Esophagus muscularis mucosa (tissue), 4 donors: ENCODE measurements around the gene IFT122. TPM values are rescaled to one million over a fixed set of nuclear protein-coding genes. Genes with fewer than 3 reads are reported as not detected.
"Not testable (repeated sequence)": the region's sequence is repeated elsewhere in the genome, so short reads cannot be mapped to it uniquely, and the experiment has no call there.

ENCODE experiments used
- DNase-seq: peaks from one replicate; pipeline ENCODE4 v3.0.0-alpha.2; 2017; ENCODE audit errors: extremely low spot score
- H3K27ac ChIP-seq, 4 donors: fragments of 200-600 bp; sonication (generic); replicated peaks in 1 of 4; 1 replicate in 3 of 4; 2 replicates in 1 of 4; pipeline ENCODE4 v1.5.1; 2016 to 2019; ENCODE audit warnings: mild to moderate bottlenecking in 1 of 4
- H3K27me3 ChIP-seq, 4 donors: fragments of 200-600 bp; sonication (generic); one replicate each; pipeline versions ENCODE4 v1.5.1 to v1.6.0; 2016 to 2019
- H3K36me3 ChIP-seq, 4 donors: fragments of 200-600 bp; sonication (generic); one replicate each; pipeline ENCODE4 v1.5.1; 2016 to 2019
- H3K4me1 ChIP-seq, 4 donors: fragments of 200-600 bp; sonication (generic); one replicate each; pipeline ENCODE4 v1.5.1; 2016 to 2019
- H3K4me3 ChIP-seq, 4 donors: fragments of 200-600 bp; sonication (generic); 1 replicate in 2 of 4; 2 replicates in 2 of 4; pipeline ENCODE4 v1.5.1; 2016 to 2019; ENCODE audit warnings: mild to moderate bottlenecking in 4 of 4, moderate library complexity in 1 of 4
- H3K9me3 ChIP-seq, 4 donors: fragments of 200-600 bp; sonication (generic); 1 replicate in 3 of 4; 2 replicates in 1 of 4; pipeline ENCODE4 v1.5.1; 2016 to 2019
- EP300 ChIP-seq: sonication (generic); formaldehyde crosslinking; IDR thresholded peaks from one replicate; pipeline ENCODE4 v1.6.1; 2017; ENCODE audit warnings: antibody characterized with exemption
- POLR2A ChIP-seq: fragments of 450-650 bp; IDR thresholded peaks from one replicate; pipeline ENCODE4 v1.6.1; 2017; ENCODE audit warnings: antibody characterized with exemption, moderate library complexity, mild to moderate bottlenecking, low read depth
- POLR2AphosphoS5 ChIP-seq, 2 donors: sonication (generic); formaldehyde crosslinking; IDR thresholded peaks; one replicate each; pipeline ENCODE4 v1.6.1; 2017; ENCODE audit warnings: antibody characterized with exemption in 2 of 2
- WGBS: methylation state at CpG from one replicate; pipeline ENCODE4 v1.1.5; 2018; 5-methylcytosine and 5-hydroxymethylcytosine counted together
- intact Hi-C: fragments of 100-400 bp; cut with DNase I; formaldehyde crosslinking; loops from one replicate; pipeline ENCODE4 v1.15.1; 2023
- total RNA-seq, 4 donors: library from RNA; depleted of rRNA; stranded (reverse); fragments of >200 nt; gene quantifications; one replicate each; pipeline versions ENCODE4 v1.1.0 to v1.2.1, GENCODE V29; 2016
- TF ChIP-seq, protein P1 (sequence below), 3 experiments: fragments of 200-600 bp in 2 of 3; fragments of 450-650 bp in 1 of 3; sonication (generic) in 2 of 3; IDR thresholded peaks; one replicate each; pipeline ENCODE4 v1.5.1; 2017 to 2019; ENCODE audit warnings: antibody characterized with exemption in 3 of 3, mild to moderate bottlenecking in 2 of 3, moderate library complexity in 1 of 3

IFT122 gene
- total RNA-seq, 4 donors from 2014 or later, result 19.5 to 32.8 (median 21.9) TPM

GRCh38 chr3:129473769-129474152 is 33.7 kb downstream of the IFT122 start:
- DNase-seq, result no peak
- 58% methylated on average over 4 of the region's 4 CpGs for WGBS
- Histone ChIP-seq H3K36me3 (peaks cover 15 to 82% (median 33%) of the 10 kb centered on the region in 4 donors), H3K27me3 (no peaks in the 10 kb centered on the region), H3K27ac (no peak overlapping the region), H3K4me3 (no peak overlapping the region), H3K9me3 (no peaks in the 10 kb centered on the region), H3K4me1 (peaks cover 0 to under 1% (median 0%) of the 10 kb centered on the region in 4 donors)
- TF ChIP-seq, protein P1, sequence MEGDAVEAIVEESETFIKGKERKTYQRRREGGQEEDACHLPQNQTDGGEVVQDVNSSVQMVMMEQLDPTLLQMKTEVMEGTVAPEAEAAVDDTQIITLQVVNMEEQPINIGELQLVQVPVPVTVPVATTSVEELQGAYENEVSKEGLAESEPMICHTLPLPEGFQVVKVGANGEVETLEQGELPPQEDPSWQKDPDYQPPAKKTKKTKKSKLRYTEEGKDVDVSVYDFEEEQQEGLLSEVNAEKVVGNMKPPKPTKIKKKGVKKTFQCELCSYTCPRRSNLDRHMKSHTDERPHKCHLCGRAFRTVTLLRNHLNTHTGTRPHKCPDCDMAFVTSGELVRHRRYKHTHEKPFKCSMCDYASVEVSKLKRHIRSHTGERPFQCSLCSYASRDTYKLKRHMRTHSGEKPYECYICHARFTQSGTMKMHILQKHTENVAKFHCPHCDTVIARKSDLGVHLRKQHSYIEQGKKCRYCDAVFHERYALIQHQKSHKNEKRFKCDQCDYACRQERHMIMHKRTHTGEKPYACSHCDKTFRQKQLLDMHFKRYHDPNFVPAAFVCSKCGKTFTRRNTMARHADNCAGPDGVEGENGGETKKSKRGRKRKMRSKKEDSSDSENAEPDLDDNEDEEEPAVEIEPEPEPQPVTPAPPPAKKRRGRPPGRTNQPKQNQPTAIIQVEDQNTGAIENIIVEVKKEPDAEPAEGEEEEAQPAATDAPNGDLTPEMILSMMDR (IDR thresholded peaks at IDR 0.05), result no peak
- no peak for TF ChIP-seq EP300
- no peak for TF ChIP-seq POLR2AphosphoS5 (IDR thresholded peaks at IDR 0.05)
- no peak for TF ChIP-seq POLR2A
- intact Hi-C loops, result no loop called here

GRCh38 chr3:129474984-129475804 is 35.2 kb downstream of the IFT122 start:
- intact Hi-C loops, result no loop called here
- Histone ChIP-seq H3K4me1 (no peaks in the 10 kb centered on the region), H3K4me3 (no peak overlapping the region), H3K27ac (no peak overlapping the region), H3K27me3 (no peaks in the 10 kb centered on the region), H3K9me3 (no peaks in the 10 kb centered on the region), H3K36me3 (peaks cover 26 to 84% (median 46%) of the 10 kb centered on the region in 4 donors)
- TF ChIP-seq POLR2AphosphoS5 (IDR thresholded peaks at IDR 0.05) (no peak), POLR2A (no peak), EP300 (no peak)
- TF ChIP-seq, protein P1 (IDR thresholded peaks at IDR 0.05), result no peak
- WGBS, result 77% methylated on average over 10 of the region's 10 CpGs
- no peak for DNase-seq

- 96% methylated on average over 3 of the region's 3 CpGs for WGBS
- no peak for DNase-seq
- no peaks in the 10 kb centered on the region for H3K27me3 ChIP-seq
- intact Hi-C loops, result no loop called here
- peaks cover 23 to 83% (median 50%) of the 10 kb centered on the region in 4 donors for H3K36me3 ChIP-seq
- H3K4me3 ChIP-seq, result no peak overlapping the region
- H3K27ac ChIP-seq, result no peak overlapping the region
- H3K9me3 ChIP-seq, result no peaks in the 10 kb centered on the region
- peaks cover 0 to 5% (median under 1%) of the 10 kb centered on the region in 4 donors for H3K4me1 ChIP-seq
- TF ChIP-seq, protein P1 (IDR thresholded peaks at IDR 0.05), result no peak
- no peak for TF ChIP-seq POLR2A
- TF ChIP-seq POLR2AphosphoS5 (IDR thresholded peaks at IDR 0.05), result no peak
- no peak for TF ChIP-seq EP300
Observed at GRCh38 chr3:129475863-129476262, 35.8 kb downstream of the IFT122 start.

GRCh38 chr3:129476586-129476985 is 36.6 kb downstream of the IFT122 start:
- TF ChIP-seq POLR2AphosphoS5 (IDR thresholded peaks at IDR 0.05), result no peak
- TF ChIP-seq, protein P1 (IDR thresholded peaks at IDR 0.05), result no peak
- TF ChIP-seq POLR2A, result no peak
- Histone ChIP-seq H3K36me3 (peaks cover 20 to 77% (median 48%) of the 10 kb centered on the region in 4 donors), H3K4me1 (peaks cover 4 to 12% (median 7%) of the 10 kb centered on the region in 4 donors), H3K27me3 (no peaks in the 10 kb centered on the region), H3K9me3 (no peaks in the 10 kb centered on the region), H3K27ac (no peak overlapping the region), H3K4me3 (no peak overlapping the region)
- intact Hi-C loops, result no loop called here
- WGBS, result 92% methylated on average over 6 of the region's 6 CpGs
- no peak for DNase-seq

DNA sequence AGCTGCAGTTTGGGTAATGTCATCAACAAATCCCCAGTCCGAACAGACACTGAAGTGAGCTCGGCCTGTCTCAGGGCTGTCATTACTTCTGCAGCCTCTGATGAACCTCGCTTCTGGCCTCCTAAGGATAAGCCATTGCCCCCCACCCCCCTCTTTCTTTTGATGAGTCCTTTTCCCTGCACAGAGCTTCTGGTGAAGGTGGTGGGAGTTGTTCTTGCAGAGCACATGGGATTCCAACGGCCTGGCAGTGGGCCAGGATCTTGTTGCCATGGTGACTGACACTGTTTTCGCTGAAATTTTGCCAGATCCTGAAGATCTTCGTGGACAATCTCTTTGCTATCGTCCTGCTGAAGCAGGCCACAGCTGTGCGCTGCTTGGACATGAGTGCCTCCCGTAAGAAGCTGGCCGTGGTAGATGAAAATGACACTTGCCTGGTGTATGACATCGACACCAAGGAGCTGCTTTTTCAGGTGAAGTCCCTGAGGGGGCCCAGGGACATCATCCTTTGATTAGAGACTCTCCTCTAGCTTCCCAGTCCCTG is 41.3 kb downstream of the IFT122 start:
- intact Hi-C loops, DNase-seq, H3K27me3 ChIP-seq, H3K4me3 ChIP-seq, H3K9me3 ChIP-seq: not testable (repeated sequence)
- Histone ChIP-seq H3K27ac (peak overlapping the region in 2 of 4 donors; percentile 32 to 53), H3K4me1 (peaks cover 15 to 34% (median 21%) of the 10 kb centered on the region in 4 donors), H3K36me3 (peaks cover 18 to 90% (median 73%) of the 10 kb centered on the region in 4 donors)
- WGBS, result 46% methylated on average over 5 of the region's 11 CpGs
